HL-60 (cell line): ENCODE data around the gene TENT4B.

Experiments used
- GABPA ChIP-seq: IDR thresholded peaks from 2 replicates; pipeline ENCODE4 v1.6.1; 2012; ENCODE audit warnings: low read depth
- TF ChIP-seq, protein P1 (sequence below): IDR thresholded peaks from one replicate; pipeline ENCODE4 v1.5.1; 2011; ENCODE audit warnings: low read length, control low read depth, inconsistent platforms; ENCODE audit not compliant: insufficient read depth
- TF ChIP-seq, protein P2 (sequence below): IDR thresholded peaks from 2 replicates; pipeline ENCODE4 v1.6.1; 2012; ENCODE audit warnings: low read depth; ENCODE audit not compliant: insufficient replicate concordance

DNA sequence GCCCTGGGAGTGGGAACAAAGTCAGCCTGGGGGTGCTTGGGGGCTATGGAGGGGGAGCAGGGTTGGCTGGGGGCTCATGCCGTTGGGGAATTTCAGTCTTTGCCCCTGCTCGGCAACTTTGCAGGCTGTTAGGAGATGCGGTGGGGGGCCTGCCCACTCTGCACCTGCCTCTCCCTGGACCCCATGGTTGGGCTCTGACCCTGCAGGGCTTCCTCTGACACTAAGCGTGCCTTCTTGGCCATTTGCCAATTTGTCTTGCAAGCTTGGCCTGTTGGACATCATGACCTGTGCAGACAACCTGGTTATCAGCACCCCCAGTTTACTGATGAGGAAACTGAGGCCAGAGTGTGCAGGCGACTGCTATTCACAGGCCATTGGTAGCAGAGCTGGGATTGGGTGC, 127.8 kb downstream of the TENT4B start:
- TF ChIP-seq, protein P1, sequence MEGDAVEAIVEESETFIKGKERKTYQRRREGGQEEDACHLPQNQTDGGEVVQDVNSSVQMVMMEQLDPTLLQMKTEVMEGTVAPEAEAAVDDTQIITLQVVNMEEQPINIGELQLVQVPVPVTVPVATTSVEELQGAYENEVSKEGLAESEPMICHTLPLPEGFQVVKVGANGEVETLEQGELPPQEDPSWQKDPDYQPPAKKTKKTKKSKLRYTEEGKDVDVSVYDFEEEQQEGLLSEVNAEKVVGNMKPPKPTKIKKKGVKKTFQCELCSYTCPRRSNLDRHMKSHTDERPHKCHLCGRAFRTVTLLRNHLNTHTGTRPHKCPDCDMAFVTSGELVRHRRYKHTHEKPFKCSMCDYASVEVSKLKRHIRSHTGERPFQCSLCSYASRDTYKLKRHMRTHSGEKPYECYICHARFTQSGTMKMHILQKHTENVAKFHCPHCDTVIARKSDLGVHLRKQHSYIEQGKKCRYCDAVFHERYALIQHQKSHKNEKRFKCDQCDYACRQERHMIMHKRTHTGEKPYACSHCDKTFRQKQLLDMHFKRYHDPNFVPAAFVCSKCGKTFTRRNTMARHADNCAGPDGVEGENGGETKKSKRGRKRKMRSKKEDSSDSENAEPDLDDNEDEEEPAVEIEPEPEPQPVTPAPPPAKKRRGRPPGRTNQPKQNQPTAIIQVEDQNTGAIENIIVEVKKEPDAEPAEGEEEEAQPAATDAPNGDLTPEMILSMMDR: no peak
- TF ChIP-seq, protein P2, sequence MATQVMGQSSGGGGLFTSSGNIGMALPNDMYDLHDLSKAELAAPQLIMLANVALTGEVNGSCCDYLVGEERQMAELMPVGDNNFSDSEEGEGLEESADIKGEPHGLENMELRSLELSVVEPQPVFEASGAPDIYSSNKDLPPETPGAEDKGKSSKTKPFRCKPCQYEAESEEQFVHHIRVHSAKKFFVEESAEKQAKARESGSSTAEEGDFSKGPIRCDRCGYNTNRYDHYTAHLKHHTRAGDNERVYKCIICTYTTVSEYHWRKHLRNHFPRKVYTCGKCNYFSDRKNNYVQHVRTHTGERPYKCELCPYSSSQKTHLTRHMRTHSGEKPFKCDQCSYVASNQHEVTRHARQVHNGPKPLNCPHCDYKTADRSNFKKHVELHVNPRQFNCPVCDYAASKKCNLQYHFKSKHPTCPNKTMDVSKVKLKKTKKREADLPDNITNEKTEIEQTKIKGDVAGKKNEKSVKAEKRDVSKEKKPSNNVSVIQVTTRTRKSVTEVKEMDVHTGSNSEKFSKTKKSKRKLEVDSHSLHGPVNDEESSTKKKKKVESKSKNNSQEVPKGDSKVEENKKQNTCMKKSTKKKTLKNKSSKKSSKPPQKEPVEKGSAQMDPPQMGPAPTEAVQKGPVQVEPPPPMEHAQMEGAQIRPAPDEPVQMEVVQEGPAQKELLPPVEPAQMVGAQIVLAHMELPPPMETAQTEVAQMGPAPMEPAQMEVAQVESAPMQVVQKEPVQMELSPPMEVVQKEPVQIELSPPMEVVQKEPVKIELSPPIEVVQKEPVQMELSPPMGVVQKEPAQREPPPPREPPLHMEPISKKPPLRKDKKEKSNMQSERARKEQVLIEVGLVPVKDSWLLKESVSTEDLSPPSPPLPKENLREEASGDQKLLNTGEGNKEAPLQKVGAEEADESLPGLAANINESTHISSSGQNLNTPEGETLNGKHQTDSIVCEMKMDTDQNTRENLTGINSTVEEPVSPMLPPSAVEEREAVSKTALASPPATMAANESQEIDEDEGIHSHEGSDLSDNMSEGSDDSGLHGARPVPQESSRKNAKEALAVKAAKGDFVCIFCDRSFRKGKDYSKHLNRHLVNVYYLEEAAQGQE: no peak
- TF ChIP-seq GABPA: no peak
